Fibroblast of pulmonary artery (primary cell): ENCODE results near the gene PMCH.
"Not testable (repeated sequence)": the region's sequence is repeated elsewhere in the genome, so short reads cannot be mapped to it uniquely, and the experiment has no call there.

ENCODE experiments used
- DNase-seq: peaks from one replicate; pipeline ENCODE4 v3.0.0-alpha.2; 2010; ENCODE audit warnings: low read depth
- H3K4me3 ChIP-seq: replicated peaks from 2 replicates; pipeline ENCODE4 v1.5.1; 2011; ENCODE audit warnings: low read depth, mild to moderate bottlenecking, control low read depth, low read length, moderate library complexity
- TF ChIP-seq, protein P1 (sequence below): IDR thresholded peaks from 2 replicates; pipeline ENCODE4 v1.5.1; 2011; ENCODE audit warnings: mild to moderate bottlenecking, control low read depth, low read length, inconsistent platforms; ENCODE audit errors: missing control alignments

Gene PMCH, protein sequence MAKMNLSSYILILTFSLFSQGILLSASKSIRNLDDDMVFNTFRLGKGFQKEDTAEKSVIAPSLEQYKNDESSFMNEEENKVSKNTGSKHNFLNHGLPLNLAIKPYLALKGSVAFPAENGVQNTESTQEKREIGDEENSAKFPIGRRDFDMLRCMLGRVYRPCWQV

DNA sequence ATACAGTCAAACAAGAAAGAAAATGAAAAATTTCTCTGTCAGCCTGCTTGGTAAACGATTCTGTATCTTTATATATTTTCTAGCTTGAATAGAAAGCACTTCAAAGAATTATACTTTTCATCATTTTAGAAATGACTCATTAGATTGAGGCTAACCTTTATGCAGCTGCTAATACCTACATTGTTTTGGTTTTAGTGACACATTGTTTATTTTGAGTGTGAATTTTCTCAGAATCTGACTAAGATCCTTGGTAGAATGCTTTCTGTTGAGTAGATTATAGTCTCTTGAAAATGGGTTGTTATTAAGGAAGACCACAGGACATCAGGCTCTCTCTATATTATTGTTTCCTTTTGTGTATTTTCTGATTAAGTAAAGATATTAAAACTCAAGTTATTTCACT is at the start of gene PMCH:
Gene PMCH (minus strand): TSS at position 45 of the 400 bp plus-strand sequence. CDS start 63 bp downstream, outside the sequence.
- H3K4me3 ChIP-seq: no peak within 1 kb of the TSS
- TF ChIP-seq, protein P1, sequence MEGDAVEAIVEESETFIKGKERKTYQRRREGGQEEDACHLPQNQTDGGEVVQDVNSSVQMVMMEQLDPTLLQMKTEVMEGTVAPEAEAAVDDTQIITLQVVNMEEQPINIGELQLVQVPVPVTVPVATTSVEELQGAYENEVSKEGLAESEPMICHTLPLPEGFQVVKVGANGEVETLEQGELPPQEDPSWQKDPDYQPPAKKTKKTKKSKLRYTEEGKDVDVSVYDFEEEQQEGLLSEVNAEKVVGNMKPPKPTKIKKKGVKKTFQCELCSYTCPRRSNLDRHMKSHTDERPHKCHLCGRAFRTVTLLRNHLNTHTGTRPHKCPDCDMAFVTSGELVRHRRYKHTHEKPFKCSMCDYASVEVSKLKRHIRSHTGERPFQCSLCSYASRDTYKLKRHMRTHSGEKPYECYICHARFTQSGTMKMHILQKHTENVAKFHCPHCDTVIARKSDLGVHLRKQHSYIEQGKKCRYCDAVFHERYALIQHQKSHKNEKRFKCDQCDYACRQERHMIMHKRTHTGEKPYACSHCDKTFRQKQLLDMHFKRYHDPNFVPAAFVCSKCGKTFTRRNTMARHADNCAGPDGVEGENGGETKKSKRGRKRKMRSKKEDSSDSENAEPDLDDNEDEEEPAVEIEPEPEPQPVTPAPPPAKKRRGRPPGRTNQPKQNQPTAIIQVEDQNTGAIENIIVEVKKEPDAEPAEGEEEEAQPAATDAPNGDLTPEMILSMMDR: no peak
- peak; percentile 31 for DNase-seq

DNA sequence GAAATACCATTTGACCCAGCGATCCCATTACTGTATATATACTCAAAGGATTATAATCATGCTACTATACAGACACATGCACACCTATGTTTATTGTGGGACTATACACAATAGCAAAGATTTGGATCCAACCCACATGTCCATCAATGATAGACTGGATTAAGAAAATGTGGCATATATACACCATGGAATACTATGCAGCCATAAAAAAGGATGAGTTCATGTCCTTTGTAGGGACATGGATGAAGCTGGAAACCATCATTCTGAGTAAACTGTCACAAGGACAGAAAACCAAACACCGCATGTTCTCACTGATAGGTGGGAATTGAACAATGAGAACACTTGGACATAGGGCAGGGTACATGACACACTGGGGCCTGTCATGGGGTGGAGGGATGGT is 43.2 kb upstream of the PMCH start:
- H3K4me3 ChIP-seq, DNase-seq: not testable (repeated sequence)

DNA sequence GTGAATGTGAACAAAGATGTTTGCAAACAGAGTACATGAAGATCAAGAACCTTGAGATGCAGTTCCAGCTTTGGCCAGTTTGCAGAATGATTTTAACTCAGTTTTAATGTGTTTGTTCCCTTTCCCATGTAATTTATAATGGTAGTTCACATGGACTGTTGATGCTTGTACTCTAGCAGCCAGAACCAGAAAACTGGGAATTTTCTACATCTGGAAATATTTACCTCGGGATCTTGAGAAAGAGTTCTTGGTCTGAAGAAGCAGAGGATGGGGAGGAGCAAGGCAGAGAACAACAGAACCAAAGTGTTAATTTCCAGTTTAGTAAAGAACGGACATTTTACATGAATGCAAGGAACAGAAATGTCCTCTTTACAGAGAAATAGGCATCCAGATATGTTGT is 37.0 kb upstream of the PMCH start:
- TF ChIP-seq, protein P1: no peak
- no peak for DNase-seq
- no peak overlapping the region for H3K4me3 ChIP-seq

DNA sequence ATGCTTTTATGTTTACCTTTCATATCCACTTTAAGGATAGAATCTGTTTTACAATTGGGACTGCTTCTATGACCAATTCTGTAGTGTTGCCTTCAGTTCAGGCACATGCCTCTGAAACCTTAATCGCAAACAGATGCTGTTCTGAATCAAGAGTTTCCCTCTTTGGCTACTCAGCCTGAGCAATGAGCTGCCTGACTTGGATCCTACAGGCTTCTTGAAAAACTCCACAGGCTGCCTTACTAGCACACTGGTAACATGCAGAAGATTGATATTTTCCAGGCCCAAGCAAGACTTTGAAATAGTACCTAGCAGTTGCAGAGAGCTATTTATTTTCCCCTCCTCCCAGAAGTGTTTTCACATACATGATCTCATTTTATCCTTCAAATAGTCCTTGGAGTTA is 34.8 kb upstream of the PMCH start:
- TF ChIP-seq, protein P1: no peak
- no peak overlapping the region for H3K4me3 ChIP-seq
- no peak for DNase-seq

DNA sequence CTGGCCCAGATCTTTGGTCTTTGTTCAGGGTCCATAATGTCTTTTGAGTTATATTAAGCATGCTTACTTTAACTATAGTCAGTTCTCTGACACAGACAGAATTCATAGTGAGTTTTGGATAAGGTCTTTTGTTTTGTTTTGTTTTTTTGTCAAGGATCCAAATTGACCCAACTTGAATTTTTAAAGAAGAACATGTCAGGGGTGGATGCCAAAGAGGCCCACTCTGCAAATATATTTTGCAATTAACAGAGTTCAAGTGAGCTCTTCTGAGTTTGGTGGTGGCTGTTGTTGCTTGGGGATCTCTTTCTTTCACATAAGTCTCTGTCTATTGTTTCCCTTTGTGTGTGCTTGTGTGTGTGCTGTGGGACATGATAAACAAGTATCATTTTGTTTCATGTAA is 34.4 kb upstream of the PMCH start:
- no peak overlapping the region for H3K4me3 ChIP-seq
- DNase-seq: no peak
- TF ChIP-seq, protein P1: no peak

DNA sequence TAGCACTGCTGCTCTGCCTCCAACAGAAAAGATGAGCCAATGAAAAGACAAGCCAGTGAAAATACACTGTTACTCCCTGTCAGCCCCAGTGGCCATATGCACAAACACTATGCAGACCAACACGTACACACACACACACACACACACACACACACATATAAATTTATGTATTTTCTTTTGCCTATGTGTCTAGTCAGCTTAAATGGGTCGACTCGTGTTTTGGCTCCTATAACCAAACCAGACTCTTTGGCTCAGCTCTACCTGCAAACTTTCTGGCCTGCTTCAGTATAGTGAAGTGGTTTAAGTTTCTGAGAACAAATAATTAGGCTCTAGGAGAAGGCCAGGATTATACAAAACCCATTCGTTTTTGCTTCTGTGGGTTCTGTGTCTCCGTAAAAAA is 30.3 kb upstream of the PMCH start:
- no peak overlapping the region for H3K4me3 ChIP-seq
- DNase-seq: no peak
- TF ChIP-seq, protein P1: no peak

DNA sequence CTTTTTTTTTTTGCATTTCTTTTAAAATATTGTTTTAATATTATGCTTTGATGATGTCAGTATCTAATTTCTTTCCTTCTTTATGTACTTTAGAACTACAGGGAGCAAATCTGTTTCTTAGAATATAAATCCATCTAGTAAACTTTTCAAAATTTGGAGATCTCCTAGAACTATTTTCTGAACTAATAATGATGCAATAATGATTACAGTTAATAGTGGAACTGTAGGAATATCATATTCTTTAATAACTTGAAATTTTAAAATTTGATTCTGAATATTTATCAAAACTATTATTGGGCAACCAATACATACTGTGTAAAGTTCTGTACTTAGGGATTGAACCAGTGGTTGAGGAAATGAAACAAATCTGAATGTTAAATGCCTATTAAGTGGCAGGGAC is 23.1 kb upstream of the PMCH start:
- no peak for DNase-seq
- TF ChIP-seq, protein P1: no peak
- no peak overlapping the region for H3K4me3 ChIP-seq
